K562 (cell line): Measurements from ENCODE around the gene ZNF280C. TPM values are rescaled to one million over a fixed set of nuclear protein-coding genes. Genes with fewer than 3 reads are reported as not detected.

Experiments
- ETV1 ChIP-seq: fragments of 450-650 bp; conservative IDR thresholded peaks from 2 replicates; pipeline ENCODE4 v1.6.1; 2016; ENCODE audit warnings: missing genetic modification characterization, control low read depth, low read depth, missing compliant biosample characterization
- JUND ChIP-seq, 2 experiments: IDR thresholded peaks; 2 replicates in 1 of 2; 3 replicates in 1 of 2; pipeline ENCODE4 v1.6.1; 2011; ENCODE audit warnings: borderline replicate concordance in 2 of 2, low read depth in 2 of 2, low read length in 2 of 2, improper control_type of control experiment in 1 of 2, missing biosample characterization in 1 of 2, missing genetic modification characterization in 1 of 2, missing genetic modification reagents in 1 of 2
- KLF16 ChIP-seq: IDR thresholded peaks from 2 replicates; pipeline ENCODE4 v1.6.1; 2016; ENCODE audit warnings: antibody characterized with exemption
- L3MBTL2 ChIP-seq: fragments of 450-650 bp; IDR thresholded peaks from 2 replicates; pipeline ENCODE4 v1.6.1; 2016; ENCODE audit warnings: mild to moderate bottlenecking, moderate library complexity
- MEF2D ChIP-seq: conservative IDR thresholded peaks from 2 replicates; pipeline ENCODE4 v1.6.1; 2016; ENCODE audit warnings: low read depth, missing genetic modification characterization, missing compliant biosample characterization
- PRDM10 ChIP-seq: fragments of 450-650 bp; IDR thresholded peaks from 2 replicates; pipeline ENCODE4 v1.6.1; 2018; ENCODE audit not compliant: partially characterized antibody
- RBBP5 ChIP-seq: fragments of 200-600 bp; sonication (generic); IDR thresholded peaks from 2 replicates; pipeline ENCODE4 v1.6.1; 2012; ENCODE audit warnings: borderline replicate concordance, mild to moderate bottlenecking, low read length, control low read depth, inconsistent platforms; ENCODE audit not compliant: insufficient read depth, poor library complexity, severe bottlenecking
- RERE ChIP-seq: sonication (generic); formaldehyde crosslinking; IDR thresholded peaks from 2 replicates; pipeline ENCODE4 v1.8.0; 2023; ENCODE audit warnings: missing genetic modification reagents, mild to moderate bottlenecking, borderline replicate concordance
- UBTF ChIP-seq, 2 experiments: IDR thresholded peaks; 2 replicates each; pipeline ENCODE4 v1.6.1; 2012; ENCODE audit warnings: improper control_type of control experiment in 2 of 2, low read depth in 2 of 2, low read length in 2 of 2, borderline replicate concordance in 1 of 2
- ZNF12 ChIP-seq: sonication (generic); formaldehyde crosslinking; IDR thresholded peaks from 2 replicates; pipeline ENCODE4 v1.4.0; 2020; ENCODE audit warnings: mild to moderate bottlenecking, missing genetic modification reagents
- ZNF274 ChIP-seq: IDR thresholded peaks from 2 replicates; pipeline ENCODE4 v1.6.1; 2011; ENCODE audit warnings: low read depth, mild to moderate bottlenecking, low read length, moderate library complexity, borderline replicate concordance
- ZNF398 ChIP-seq: fragments of 250-450 bp; sonication (Bioruptor Pico); IDR thresholded peaks from 2 replicates; pipeline ENCODE4 v1.8.0; 2021; ENCODE audit warnings: moderate library complexity, mild to moderate bottlenecking, inconsistent platforms
- polyA plus RNA-seq, 8 experiments: library from polyadenylated mRNA; depleted of rRNA in 4 of 8; stranded (reverse) in 5 of 8; unstranded in 3 of 8; fragments of >200 nt; fragmentation: Nextera tagmentation in 2 of 8; fragmentation: Illumina TruSeq in 1 of 8; extraction: Ambion mirVana in 2 of 8; extraction: Trizol in 1 of 8; gene quantifications; 2 replicates each; pipeline versions ENCODE4 v1.2.1 to v1.2.3, GENCODE V29; 2011 to 2014; ENCODE audit warnings: inconsistent platforms in 1 of 8, missing spikeins in 1 of 8
- total RNA-seq, 7 experiments: library from RNA; depleted of rRNA in 6 of 7; stranded (reverse); fragments of >200 nt in 6 of 7; fragmentation: Illumina TruSeq in 2 of 7; extraction: Trizol in 2 of 7; gene quantifications; 2 replicates each; pipeline versions ENCODE4 v1.2.1 to v1.2.3, GENCODE V29; 2011 to 2021; ENCODE audit warnings: low replicate concordance in 1 of 7

ZNF280C gene
- total and polyA plus RNA-seq, 9 of the 15 experiments (the other 6 are each of a cell fraction or from before 2014, with no cell fraction given) = 1.6 to 8.3 (median 4.4) TPM

GRCh38 chrX:130174045-130174704 lies 94.5 kb downstream of the ZNF280C start (continued):
- TF ChIP-seq ZNF398 (no peak), ZNF274 (no peak), UBTF (IDR thresholded peaks at IDR 0.05; ENCODE audit: borderline replicate concordance in 1 of 2, low read depth in 2 of 2, low read length in 2 of 2) (no peak), RERE (CRISPR knock-in tag) (no peak), ZNF12 (CRISPR knock-in tag) (no peak), JUND (IDR thresholded peaks at IDR 0.05; ENCODE audit: borderline replicate concordance, low read depth, low read length) (peak; percentile 41; the same call in 1 of the 2 replicates), JUND (tag; IDR thresholded peaks at IDR 0.05; ENCODE audit: borderline replicate concordance, low read depth, low read length) (no peak; the same call in 2 of the 3 replicates), MEF2D (tag) (no peak), PRDM10 (no peak), ETV1 (0 out of 2 replicates have a peak, but pooled peaks have one; percentile 15), RBBP5 (peak; percentile 36), KLF16 (no peak), L3MBTL2 (peak; percentile 94)
